ENCODE measurements around the gene KCNIP1. TPM values are rescaled to one million over a fixed set of nuclear protein-coding genes. Genes with fewer than 3 reads are reported as not detected.

The KCNIP1 gene
- total RNA-seq, 1 donor: not detected

DNA sequence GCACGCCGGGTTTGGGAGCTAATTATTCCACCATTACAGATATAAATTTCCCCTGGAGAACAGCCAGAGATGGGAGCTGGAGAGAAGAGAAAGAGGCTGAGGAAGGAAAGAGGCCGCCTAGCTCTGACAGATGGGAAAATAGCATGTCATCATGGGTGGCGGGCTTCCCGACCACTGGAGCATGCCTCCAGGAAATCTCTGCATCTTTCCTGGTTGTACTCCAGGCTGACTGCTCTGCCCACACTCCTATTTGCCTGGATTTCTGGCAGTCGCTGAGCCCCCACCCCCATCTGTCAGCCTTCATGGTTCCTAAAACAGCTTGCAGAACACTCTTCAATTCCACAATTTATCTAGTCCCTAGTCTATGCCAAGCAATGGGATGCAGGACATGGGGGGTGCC is 265.4 kb downstream of the KCNIP1 start:
- TF ChIP-seq CTCF (IDR thresholded peaks at IDR 0.05; ENCODE audit: extremely low read depth, low read depth, low read length): no peak
- Histone ChIP-seq H3K27ac (ENCODE audit: low read depth, low read length) (no peak overlapping the region), H4K20me1 (ENCODE audit: insufficient read depth, low read length) (no peaks in the 10 kb centered on the region), H3K27me3 (ENCODE audit: insufficient read depth, low read length) (peaks cover 8% of the 10 kb centered on the region), H2AFZ (ENCODE audit: low read length) (no peak overlapping the region), H3K4me2 (ENCODE audit: insufficient read depth, low read length) (no peak overlapping the region), H3K79me2 (ENCODE audit: insufficient read depth, low read length) (no peaks in the 10 kb centered on the region), H3K9me3 (ENCODE audit: low read depth, low read length) (no peaks in the 10 kb centered on the region), H3K4me1 (ENCODE audit: insufficient read depth, low read length) (no peaks in the 10 kb centered on the region), H3K36me3 (ENCODE audit: insufficient read depth, low read length) (no peaks in the 10 kb centered on the region), H3K4me3 (ENCODE audit: insufficient read depth, low read length) (no peak overlapping the region)
- no peak for DNase-seq (ENCODE audit: insufficient read length, low spot score, missing footprints)

GRCh38 chr5:170769898-170770416 is 266.1 kb downstream of the KCNIP1 start:
- Histone ChIP-seq H3K4me1 (ENCODE audit: insufficient read depth, low read length) (no peaks in the 10 kb centered on the region), H3K4me3 (ENCODE audit: insufficient read depth, low read length) (no peak overlapping the region), H3K79me2 (ENCODE audit: insufficient read depth, low read length) (no peaks in the 10 kb centered on the region), H4K20me1 (ENCODE audit: insufficient read depth, low read length) (no peaks in the 10 kb centered on the region), H3K27me3 (ENCODE audit: insufficient read depth, low read length) (peaks cover 8% of the 10 kb centered on the region), H3K27ac (ENCODE audit: low read depth, low read length) (no peak overlapping the region), H2AFZ (ENCODE audit: low read length) (no peak overlapping the region), H3K4me2 (ENCODE audit: insufficient read depth, low read length) (no peak overlapping the region), H3K9me3 (ENCODE audit: low read depth, low read length) (no peaks in the 10 kb centered on the region), H3K36me3 (ENCODE audit: insufficient read depth, low read length) (no peaks in the 10 kb centered on the region)
- TF ChIP-seq CTCF (IDR thresholded peaks at IDR 0.05; ENCODE audit: extremely low read depth, low read depth, low read length): no peak
- no peak for DNase-seq (ENCODE audit: insufficient read length, low spot score, missing footprints)

- Histone ChIP-seq H3K79me2 (ENCODE audit: insufficient read depth, low read length) (no peaks in the 10 kb centered on the region), H3K9me3 (ENCODE audit: low read depth, low read length) (no peaks in the 10 kb centered on the region)
- TF ChIP-seq CTCF (IDR thresholded peaks at IDR 0.05; ENCODE audit: extremely low read depth, low read depth, low read length): no peak
These were observed 267.7 kb downstream of the KCNIP1 start for GRCh38 chr5:170771496-170771895.

GRCh38 chr5:170773024-170773985 is 269.5 kb downstream of the KCNIP1 start:
- TF ChIP-seq CTCF (IDR thresholded peaks at IDR 0.05; ENCODE audit: extremely low read depth, low read depth, low read length): no peak
- no peaks in the 10 kb centered on the region for H3K36me3 ChIP-seq (ENCODE audit: insufficient read depth, low read length)

More at GRCh38 chr5:170771496-170771895, 267.7 kb downstream of the KCNIP1 start:
- H3K4me3 ChIP-seq (ENCODE audit: insufficient read depth, low read length): no peak overlapping the region
- no peaks in the 10 kb centered on the region for H3K36me3 ChIP-seq (ENCODE audit: insufficient read depth, low read length)
- H3K27me3 ChIP-seq (ENCODE audit: insufficient read depth, low read length): peaks cover 8% of the 10 kb centered on the region
- H3K4me2 ChIP-seq (ENCODE audit: insufficient read depth, low read length): no peak overlapping the region
- no peak overlapping the region for H2AFZ ChIP-seq (ENCODE audit: low read length)
- no peak overlapping the region for H3K27ac ChIP-seq (ENCODE audit: low read depth, low read length)
- no peaks in the 10 kb centered on the region for H3K4me1 ChIP-seq (ENCODE audit: insufficient read depth, low read length)
- DNase-seq (ENCODE audit: insufficient read length, low spot score, missing footprints): no peak
- no peaks in the 10 kb centered on the region for H4K20me1 ChIP-seq (ENCODE audit: insufficient read depth, low read length)

More at GRCh38 chr5:170773024-170773985, 269.5 kb downstream of the KCNIP1 start:
- Histone ChIP-seq H4K20me1 (ENCODE audit: insufficient read depth, low read length) (no peaks in the 10 kb centered on the region), H2AFZ (ENCODE audit: low read length) (no peak overlapping the region), H3K79me2 (ENCODE audit: insufficient read depth, low read length) (no peaks in the 10 kb centered on the region), H3K4me1 (ENCODE audit: insufficient read depth, low read length) (no peaks in the 10 kb centered on the region), H3K27me3 (ENCODE audit: insufficient read depth, low read length) (peaks cover 8% of the 10 kb centered on the region), H3K4me2 (ENCODE audit: insufficient read depth, low read length) (no peak overlapping the region), H3K9me3 (ENCODE audit: low read depth, low read length) (no peaks in the 10 kb centered on the region), H3K4me3 (ENCODE audit: insufficient read depth, low read length) (no peak overlapping the region), H3K27ac (ENCODE audit: low read depth, low read length) (no peak overlapping the region)
- DNase-seq (ENCODE audit: insufficient read length, low spot score, missing footprints): no peak

All from osteoblast (primary cell).